CD4-positive, alpha-beta T cell treated with Interleukin-1 beta for 1 hour (primary cell): ENCODE data around the gene EEF1A2.
A peak's percentile ranks its signal among the peaks of the same experiment; 100 is the strongest.

Source experiments
- DNase-seq, 2 donors: peaks; one replicate each; pipeline ENCODE4 v3.0.0-alpha.2; 2020 to 2022

Gene EEF1A2

DNA sequence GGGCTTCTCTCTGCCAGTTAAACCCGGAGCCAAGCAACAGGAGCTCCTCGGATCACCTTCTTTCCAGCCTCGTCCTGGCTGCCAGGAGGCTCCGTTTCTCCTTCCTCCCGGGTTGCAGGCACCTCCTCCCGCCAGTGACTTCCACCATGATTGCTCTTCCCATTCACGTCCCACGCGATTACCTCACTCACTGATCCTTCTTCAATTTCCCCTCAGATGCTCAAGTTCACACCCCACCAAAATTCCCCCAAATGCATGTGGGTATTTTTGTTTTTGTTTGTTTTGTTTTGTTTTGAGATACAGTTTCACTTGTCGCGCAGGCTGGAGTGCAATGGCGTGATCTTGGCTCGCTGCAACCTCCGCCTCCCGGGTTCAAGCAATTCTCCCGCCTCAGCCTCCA, 51.6 kb downstream of the EEF1A2 start:
- DNase-seq, result no peak

DNA sequence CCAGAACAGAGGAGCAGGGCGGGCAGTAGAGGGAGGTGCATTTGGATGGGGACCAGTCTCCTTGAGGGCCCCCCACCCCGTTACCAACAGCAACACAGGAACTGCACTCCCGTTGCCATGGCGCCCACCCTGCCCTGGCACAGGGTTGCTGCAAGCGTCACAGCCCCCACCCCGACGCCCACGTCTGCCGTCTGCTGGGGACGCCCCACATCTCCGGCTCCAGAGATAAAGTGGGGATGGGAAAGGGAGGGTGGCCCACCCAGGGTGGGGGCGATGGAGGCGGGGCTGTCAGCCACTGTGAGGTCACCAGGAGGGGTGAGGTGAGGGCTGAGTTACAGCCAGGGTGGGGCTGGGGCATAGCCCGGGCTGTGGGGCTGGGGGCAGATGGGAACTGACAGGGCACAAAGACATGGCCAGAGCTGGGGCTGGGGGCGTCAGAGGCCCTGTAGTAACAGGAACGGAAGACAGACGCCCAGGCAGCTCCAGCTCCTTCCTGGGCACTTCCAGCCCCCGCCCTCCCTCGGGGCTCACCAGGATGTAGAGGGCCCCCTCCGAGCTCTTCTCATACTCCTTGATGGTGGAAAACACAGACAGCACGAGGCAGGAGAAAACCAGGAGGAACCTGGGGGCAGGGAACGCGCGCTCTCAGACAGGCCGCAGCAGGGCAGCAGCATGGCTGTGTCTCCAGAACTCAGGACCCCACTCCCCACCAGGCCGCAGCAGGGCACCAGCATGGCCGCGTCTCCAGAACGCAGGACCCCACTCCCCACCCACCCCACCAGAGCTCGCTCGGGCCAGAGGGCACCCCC, 52.5 kb downstream of the EEF1A2 start:
- DNase-seq, result peak in 1 of 2 donors; percentile 12

DNA sequence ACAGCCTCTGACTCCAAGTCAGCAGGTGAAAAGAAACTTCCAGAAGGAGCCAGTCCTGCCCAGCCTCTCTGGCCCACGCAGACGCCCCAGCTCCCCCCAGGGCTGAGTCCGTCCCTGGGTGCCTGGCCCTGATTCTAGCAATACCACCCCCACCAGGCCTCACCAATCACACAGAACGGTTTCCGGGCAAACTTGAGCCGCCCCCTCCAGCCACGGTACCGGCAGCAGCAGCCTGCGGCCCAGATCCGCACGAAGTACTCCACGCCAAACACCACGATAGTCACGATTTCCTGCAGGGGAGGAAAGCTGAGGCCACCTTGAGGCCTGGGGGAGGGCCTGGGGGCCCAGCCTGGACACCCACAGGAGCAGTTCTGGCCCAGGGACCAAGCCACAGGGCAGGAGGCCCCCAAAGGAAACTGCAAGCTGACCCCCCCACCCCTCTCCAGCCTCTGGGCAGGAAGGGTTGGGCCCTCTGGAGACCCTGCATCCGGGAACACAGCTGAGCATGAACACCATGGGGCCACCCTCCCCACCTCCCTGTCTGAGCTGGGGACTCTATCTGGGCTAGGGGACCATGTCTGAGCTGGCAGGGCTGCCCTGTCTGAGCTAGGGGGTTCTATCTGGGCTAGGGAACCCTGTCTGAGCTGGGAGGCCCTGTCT, 53.7 kb downstream of the EEF1A2 start:
- DNase-seq, result no peak

DNA sequence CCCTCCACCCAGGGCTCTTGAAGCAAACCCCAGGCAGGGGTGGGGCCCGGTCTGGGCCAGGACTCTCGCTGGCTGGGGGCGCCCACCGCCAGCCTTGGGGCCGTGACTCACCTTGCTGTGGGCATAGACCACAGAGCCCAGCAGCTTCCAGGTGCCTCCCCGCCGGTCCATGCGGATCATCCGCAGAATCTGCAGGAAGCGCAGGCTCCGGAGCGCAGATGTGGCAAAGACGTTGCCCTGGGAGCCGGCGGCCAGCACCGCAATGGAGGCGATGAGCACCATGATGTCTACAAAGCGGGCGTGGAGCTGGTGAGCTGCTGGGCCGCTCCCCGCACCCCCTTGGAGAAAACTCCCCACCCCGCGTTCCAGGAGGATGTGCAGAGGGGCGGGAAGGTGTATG, 54.3 kb downstream of the EEF1A2 start:
- no peak for DNase-seq

DNA sequence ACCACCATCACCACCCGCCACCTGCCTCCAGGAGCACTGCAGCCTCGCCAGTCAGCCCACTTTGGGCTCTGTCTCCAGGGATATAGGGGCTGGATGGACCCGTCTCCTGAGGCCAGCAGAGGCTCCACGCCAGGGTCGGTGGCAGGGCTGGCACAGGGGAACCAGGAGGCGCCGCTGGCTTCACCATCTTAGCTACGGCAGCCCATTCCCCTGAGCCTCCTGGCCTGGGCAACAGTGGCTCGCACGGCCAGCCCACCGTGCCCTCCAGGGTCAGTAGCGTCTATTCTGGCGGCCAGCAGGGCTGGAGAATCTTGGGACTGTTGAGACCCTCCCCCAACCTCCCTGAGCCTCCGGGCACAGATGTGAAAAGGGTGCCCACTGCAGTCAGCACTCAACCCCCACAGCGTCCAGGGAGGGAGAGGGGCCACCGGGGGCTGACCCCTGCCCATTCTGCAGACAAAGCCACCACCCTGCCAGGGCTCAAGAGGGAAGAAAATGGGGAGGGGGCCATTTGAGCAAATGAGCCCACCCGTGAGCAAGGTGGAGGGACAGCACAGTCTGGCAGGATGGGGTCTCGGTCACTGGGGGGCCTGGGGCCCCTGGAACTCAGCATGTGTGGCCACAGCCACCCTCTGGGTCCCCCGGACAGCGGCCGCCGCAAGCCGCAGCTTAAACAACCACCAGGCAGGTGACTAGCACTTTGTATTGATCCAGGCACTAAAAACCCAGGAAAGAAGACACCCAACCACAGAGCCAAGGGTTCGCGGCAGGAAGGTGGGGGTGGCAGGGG, 55.1 kb downstream of the EEF1A2 start:
- no peak for DNase-seq

DNA sequence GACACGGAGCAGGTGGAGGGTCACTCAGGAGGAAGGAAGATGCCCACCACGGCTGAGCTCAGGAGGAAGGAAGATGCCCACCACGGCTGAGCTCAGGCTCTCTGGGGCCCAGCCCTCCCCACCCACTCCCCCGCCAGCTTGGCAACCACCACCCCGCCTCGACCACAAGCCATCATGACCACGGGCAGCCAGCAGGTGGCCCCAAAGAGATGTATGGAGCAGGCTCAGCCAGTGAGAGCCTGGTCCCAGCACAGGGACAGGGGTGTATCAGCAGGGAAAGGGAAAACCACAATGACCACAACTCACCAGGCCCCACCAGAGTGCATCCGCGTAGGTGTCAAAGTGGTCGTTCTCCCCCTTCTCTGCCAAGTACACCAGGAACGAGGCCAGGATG, 56.8 kb downstream of the EEF1A2 start:
- DNase-seq, result peak; percentile 54 to 66

DNA sequence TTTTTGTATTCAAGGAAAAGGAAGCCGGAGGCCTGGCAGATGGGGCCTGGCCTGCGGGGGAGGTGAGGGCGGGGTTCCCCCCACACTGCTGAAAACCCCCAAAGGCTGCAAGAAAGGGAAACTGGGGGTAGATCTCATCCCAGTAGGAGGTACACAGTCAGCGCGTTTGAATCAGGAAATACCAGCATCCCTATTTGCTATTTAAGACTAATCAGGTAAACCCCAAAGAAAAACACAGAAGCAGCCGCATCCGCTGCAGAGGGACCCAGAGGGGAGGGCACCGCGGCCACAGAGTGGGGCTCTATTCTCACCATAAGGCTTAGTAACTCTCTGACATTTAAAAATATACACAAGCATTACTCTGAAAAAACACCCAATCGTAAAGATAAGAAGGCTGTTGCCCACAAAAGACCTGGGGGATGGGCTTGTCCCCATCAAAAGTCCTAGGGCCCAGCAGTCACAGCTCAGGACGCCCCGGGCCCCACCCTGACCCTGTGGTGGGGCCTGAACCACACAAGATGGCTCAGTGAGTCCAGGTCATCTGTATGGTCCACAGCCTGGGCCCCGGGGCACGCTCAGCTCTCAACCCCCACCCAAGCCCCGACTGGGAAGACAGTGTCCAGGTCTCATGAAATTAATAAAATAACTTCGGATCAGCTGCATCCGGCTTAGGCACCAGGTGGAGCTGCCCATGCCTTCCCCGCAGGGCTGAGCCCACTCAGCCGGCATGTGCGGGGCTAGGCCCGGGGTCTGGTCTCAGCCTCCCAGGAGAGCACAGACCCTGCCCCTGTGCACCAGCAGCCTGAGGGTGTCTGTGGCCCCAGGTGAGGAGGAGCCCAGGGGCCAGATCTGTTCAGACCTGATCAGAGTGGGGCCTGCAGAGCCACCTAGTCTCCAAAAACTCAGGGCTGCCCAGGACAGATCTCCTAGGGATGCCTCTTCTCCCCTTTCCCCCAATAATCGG, 57.5 kb downstream of the EEF1A2 start:
- peak in 1 of 2 donors; percentile 26 for DNase-seq

DNA sequence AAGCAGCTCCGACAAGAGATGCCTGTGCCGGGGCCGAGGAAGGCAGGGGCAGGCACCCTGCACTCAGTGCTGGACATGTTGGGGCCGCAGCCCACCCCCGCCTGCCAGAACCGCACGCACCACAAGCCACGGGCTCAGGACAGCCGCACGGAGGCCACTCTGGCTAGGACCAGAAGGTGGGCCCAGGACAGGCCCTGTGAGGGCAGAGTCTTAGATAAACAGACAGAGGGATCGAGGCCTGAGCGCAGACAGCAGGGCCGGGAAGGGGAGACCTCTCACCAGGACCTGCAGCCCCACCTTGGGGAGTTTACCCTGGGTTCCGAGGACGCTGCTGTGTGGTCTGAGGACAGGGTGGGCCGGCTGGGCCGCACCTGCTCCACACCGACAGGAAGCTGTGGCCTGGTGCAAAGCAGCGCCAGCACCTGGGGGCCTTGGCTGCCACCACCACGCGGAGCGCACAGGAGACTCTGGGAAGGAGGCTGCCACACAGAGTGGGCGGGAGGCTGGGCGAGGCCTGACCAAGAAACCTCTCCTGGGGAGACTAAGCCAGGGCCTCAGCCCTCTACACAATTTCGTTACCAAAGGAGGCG, 58.4 kb downstream of the EEF1A2 start:
- no peak for DNase-seq

DNA sequence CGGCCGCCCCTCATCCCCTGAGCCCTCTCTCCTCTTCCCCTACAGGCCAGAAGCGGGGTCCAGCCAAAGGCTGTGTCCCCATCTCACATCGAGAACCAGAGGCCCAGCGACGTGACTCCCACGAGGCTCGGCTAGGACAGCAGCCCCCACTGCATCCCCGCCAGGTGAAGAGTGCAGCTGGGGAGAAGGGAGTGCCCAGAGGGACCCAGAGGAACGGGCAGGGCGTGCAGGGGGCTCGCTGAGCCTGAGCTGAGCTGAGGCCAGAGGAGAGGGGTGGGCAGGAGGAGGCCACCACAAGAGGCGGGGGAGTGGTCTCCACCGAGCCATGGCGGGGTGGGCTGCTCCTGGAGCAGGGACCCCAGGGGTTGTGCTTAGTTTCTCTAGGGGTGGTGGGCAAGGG, 59.0 kb downstream of the EEF1A2 start:
- no peak for DNase-seq

DNA sequence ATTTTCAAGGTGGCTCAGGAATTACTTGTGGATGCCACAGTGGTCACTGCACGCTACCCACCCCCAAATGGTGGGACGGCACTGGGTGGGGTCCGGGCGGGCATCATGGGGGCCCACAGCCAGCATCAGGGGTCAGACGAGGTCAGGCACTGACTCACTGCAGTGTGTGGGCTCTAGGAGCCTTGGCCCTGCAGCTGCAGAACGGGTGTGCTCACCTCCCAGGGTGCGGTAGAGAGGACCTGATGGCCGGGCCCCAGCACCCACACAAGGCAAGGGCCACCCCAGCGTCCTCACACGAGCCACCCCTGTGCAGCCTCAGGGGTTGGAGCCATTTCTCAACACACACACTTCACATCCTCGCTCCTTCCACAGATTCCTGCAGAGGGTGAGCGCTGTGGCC, 60.8 kb downstream of the EEF1A2 start:
- DNase-seq, result no peak
